Astrocyte of the spinal cord (primary cell): Measurements from ENCODE around the gene TAP2.
A peak's percentile ranks its signal among the peaks of the same experiment; 100 is the strongest.

Source experiments
- DNase-seq: peaks from one replicate; pipeline ENCODE4 v3.0.0; 2011; ENCODE audit warnings: low read depth, low spot score
- H3K4me3 ChIP-seq: 2 replicates; pipeline ENCODE4 v1.5.1; 2011; ENCODE audit warnings: low read depth, mild to moderate bottlenecking, low read length, moderate library complexity
- CTCF ChIP-seq: IDR thresholded peaks from 2 replicates; pipeline ENCODE4 v1.5.1; 2012; ENCODE audit warnings: low read depth, mild to moderate bottlenecking, low read length, inconsistent platforms
- in situ Hi-C: cut with HindIII; loops from 2 replicates; pipeline ENCODE4 v1.10.0; 2017; ENCODE audit warnings: low sequenced_read_pairs

TAP2 gene

DNA sequence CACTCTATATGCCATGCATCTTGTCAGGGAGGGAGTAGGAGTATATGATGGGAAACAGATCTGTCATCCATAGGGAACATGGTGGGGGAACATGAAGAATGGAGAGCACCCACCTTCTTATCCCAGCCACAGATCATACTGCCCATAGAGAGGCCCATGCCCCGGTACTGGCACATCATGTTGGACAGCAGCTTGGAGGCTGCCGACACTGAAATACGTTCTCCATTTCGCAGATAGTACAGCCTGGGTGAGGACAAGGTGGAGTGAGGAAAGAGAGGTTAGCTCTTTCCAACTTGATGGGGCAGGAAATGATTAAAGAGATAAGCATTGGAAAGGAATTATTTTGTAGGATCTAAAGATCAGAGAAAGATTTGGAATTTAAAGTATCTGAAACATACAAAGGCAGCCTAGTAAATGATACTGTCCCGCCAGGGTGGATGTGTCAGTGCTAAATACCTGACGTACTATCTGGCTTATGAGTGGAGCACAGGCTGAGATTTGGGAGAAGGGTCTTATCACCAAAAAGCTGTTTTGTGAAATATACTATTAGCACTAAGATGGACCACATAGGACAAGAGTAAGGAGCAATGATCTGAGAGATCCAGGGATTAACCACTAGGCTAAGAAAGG, 3.6 kb upstream of the TAP2 start:
- no peak for TF ChIP-seq CTCF

DNA sequence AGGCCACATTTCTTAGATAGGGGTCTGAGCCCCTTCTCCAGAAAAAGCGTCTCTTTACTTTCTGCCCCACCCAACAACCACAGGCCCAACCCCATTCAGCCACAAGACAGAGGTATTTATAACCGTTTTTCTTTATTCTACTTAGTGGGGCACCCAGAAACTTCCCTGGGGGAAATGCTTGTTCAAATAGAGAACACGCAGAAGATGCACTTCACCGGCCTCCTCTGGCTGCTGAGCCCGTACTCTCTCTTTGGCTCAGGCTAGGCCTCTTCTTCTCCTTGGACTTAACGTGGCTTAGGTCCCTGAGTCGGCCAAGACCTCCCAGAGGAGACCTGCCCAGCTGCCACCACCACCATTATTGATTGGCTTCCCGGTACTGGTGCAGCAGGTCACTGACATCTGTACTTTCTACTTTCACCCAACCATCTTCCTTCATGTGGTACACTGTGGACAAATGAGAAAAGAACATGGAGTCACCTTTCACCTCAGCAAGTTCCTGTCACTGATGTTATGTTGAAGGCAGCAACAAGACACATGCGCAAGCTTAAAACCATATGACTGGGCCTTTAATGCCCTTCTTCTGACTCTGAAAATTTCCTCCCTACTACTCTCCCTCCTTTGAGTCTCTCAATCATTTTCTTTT, 2.2 kb upstream of the TAP2 start:
- no peak overlapping the region for H3K4me3 ChIP-seq

More for the DNA sequence above, 3.6 kb upstream of the TAP2 start:
- DNase-seq: no peak
- H3K4me3 ChIP-seq: no peak overlapping the region
- in situ Hi-C loops: loop anchor here (10.0 kb wide), 1 partner anchor 133 kb away; no protein-coding TSS in a partner anchor

GRCh38 chr6:32839356-32839755, 817 bp upstream of the TAP2 start:
- no peak for DNase-seq
- no peak for TF ChIP-seq CTCF
- in situ Hi-C loops: no loop called here
- H3K4me3 ChIP-seq: no peak overlapping the region

More for the DNA sequence above, 2.2 kb upstream of the TAP2 start:
- DNase-seq: no peak
- no peak for TF ChIP-seq CTCF
- in situ Hi-C loops: loop anchor here (10.0 kb wide), 1 partner anchor 134 kb away; no protein-coding TSS in a partner anchor

DNA sequence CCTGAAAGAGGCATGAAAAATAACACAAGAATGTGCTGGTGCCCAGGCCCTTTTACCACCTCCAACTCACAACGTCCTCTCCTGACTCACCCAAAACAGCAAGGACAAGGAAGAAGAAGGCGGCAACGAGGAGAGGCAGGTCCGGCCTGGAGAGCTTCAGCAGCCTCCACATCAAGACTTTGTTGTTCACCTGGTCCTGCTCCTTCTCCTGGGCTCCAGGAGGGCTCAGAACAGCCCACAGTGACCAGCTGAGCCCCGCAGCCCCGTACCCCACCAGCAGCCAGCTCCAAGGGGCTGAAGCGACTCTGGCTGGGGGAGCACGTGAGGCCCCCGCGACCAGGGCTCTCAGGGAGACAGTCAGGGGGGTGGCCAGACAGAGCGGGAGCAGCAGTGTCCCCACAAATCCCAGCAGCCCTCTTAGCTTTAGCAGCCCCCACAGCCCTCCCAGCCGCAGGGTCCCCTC, 857 bp downstream of the TAP2 start:
- in situ Hi-C loops: no loop called here
- DNase-seq: no peak
- peak overlapping the region; percentile 77 for H3K4me3 ChIP-seq
- no peak for TF ChIP-seq CTCF

- in situ Hi-C loops: no loop called here
- TF ChIP-seq CTCF: no peak
- no peak overlapping the region for H3K4me3 ChIP-seq
- no peak for DNase-seq
Measured at GRCh38 chr6:32836873-32837272, 1.7 kb downstream of the TAP2 start.

DNA sequence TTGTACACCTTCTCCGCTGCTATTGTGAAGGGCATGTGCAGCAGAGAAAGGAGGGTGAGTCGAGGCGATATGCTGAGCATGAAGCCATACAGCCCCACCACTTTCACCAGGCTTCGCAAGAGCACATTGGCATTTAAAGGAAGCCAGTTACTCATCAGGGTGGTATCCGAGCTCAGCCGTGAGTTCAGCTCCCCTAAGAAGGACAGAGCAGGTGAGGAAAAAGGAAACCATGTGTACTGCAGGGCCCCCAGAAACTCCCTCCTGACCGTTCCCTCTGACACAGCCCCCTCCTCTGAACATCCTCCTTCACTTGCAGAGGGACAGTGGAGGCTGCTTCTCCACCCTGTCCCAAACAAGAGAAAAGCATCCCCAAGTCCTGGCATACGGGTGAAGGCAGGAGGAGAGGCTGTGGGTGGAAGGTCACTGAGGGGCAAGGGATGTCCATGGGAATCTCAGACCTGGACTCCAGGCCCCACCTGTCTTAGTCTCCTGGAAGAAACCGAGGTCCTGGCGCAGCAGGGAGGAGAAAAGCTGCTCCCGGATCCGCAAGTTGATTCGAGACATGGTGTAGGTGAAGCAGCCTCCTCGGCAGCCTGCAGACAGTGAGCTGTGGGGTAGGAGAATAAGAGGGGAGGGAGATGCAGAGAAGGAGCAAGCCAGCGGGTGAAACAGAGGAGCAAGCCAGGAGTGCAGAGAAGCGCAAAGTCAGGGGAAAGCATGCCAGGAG, 3.2 kb downstream of the TAP2 start:
- DNase-seq: no peak
- in situ Hi-C loops: no loop called here
- no peak overlapping the region for H3K4me3 ChIP-seq
- no peak for TF ChIP-seq CTCF
